ENCODE data around the gene GAL.

Gene GAL

DNA sequence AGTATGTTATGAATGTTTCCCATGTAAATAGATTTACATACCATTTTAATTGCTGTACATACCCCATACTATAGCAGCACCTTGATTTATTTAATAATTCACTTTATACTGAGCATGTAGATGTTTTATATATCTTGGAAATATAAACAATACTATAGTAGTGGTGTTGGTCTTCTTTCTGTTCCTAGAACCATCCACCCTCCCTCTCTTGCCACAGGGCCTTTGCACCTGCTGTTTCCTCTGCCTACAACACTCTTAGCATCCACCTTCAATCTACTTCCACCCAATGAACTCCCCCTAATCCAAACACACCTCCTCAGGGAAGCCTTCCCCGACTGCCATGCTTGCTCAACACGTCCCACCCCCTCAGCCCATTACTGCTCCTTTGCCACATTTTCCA is 36.7 kb downstream of the GAL start:
- TF ChIP-seq, protein P1, sequence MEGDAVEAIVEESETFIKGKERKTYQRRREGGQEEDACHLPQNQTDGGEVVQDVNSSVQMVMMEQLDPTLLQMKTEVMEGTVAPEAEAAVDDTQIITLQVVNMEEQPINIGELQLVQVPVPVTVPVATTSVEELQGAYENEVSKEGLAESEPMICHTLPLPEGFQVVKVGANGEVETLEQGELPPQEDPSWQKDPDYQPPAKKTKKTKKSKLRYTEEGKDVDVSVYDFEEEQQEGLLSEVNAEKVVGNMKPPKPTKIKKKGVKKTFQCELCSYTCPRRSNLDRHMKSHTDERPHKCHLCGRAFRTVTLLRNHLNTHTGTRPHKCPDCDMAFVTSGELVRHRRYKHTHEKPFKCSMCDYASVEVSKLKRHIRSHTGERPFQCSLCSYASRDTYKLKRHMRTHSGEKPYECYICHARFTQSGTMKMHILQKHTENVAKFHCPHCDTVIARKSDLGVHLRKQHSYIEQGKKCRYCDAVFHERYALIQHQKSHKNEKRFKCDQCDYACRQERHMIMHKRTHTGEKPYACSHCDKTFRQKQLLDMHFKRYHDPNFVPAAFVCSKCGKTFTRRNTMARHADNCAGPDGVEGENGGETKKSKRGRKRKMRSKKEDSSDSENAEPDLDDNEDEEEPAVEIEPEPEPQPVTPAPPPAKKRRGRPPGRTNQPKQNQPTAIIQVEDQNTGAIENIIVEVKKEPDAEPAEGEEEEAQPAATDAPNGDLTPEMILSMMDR (IDR thresholded peaks at IDR 0.05; ENCODE audit: poor library complexity, severe bottlenecking), result no peak
- no peak overlapping the region for H3K27ac ChIP-seq (ENCODE audit: poor library complexity, severe bottlenecking)
- no peak for ATAC-seq (ENCODE audit: low read depth)

DNA sequence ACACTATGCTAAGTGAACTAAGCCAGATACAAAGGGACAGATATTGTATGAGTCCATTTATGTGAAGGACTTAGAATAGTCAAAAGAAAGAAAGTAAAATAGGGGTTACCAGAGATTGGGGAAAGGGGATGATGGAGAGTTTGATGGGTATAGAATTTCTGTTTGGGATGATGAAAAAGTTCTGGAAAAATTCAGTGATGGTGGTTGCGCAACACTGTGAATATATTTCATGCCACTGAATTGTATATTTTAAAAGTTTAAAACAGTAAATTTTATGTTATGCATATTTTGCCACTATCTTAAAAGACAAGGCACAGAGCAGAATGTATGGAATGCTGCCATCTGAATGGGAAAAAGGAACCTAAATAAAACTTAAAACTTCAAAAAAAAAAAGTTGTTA is 37.8 kb downstream of the GAL start:
- Histone ChIP-seq H3K4me3 (ENCODE audit: severe bottlenecking) (no peak overlapping the region), H3K36me3 (ENCODE audit: low read depth) (no peaks in the 10 kb centered on the region), H3K27me3 (ENCODE audit: insufficient read depth, poor library complexity, severe bottlenecking) (peaks cover 8% of the 10 kb centered on the region), H3K27ac (ENCODE audit: poor library complexity, severe bottlenecking) (no peak overlapping the region), H3K9me3 (ENCODE audit: severe bottlenecking) (no peaks in the 10 kb centered on the region), H3K4me1 (ENCODE audit: insufficient read depth, poor library complexity, severe bottlenecking) (no peaks in the 10 kb centered on the region)
- ATAC-seq (ENCODE audit: low read depth) (no peak), DNase-seq (ENCODE audit: low spot score) (no peak)
- TF ChIP-seq, protein P1 (IDR thresholded peaks at IDR 0.05; ENCODE audit: poor library complexity, severe bottlenecking), result no peak

More for the DNA sequence above, 36.7 kb downstream of the GAL start:
- no peak for DNase-seq (ENCODE audit: low spot score)
- Histone ChIP-seq H3K36me3 (ENCODE audit: low read depth) (no peaks in the 10 kb centered on the region), H3K4me1 (ENCODE audit: insufficient read depth, poor library complexity, severe bottlenecking) (no peaks in the 10 kb centered on the region), H3K4me3 (ENCODE audit: severe bottlenecking) (no peak overlapping the region), H3K9me3 (ENCODE audit: severe bottlenecking) (no peaks in the 10 kb centered on the region), H3K27me3 (ENCODE audit: insufficient read depth, poor library complexity, severe bottlenecking) (peaks cover 8% of the 10 kb centered on the region)

DNA sequence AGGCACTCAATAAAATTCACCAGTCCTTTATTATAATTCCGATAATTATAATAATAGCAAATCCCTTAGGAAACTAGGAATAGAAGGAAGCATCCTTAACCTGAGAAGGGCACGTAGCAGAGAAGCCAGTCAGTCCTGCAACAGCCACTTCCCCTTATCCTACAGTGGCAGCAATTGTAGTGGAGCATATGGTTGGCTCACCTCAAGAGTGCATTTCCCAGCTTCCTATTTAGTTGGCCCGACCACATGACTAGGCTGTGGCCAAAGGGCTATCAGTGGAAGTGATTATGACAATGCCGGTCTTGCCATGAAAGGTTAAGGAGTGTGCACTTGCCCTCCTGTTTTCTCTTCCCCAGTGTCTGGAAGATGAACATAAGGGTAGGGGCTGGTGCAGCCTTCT is 39.9 kb downstream of the GAL start:
- Histone ChIP-seq H3K27ac (ENCODE audit: poor library complexity, severe bottlenecking) (no peak overlapping the region), H3K9me3 (ENCODE audit: severe bottlenecking) (no peaks in the 10 kb centered on the region), H3K4me3 (ENCODE audit: severe bottlenecking) (no peak overlapping the region), H3K27me3 (ENCODE audit: insufficient read depth, poor library complexity, severe bottlenecking) (peaks cover 8% of the 10 kb centered on the region), H3K4me1 (ENCODE audit: insufficient read depth, poor library complexity, severe bottlenecking) (no peaks in the 10 kb centered on the region), H3K36me3 (ENCODE audit: low read depth) (no peaks in the 10 kb centered on the region)
- DNase-seq (ENCODE audit: low spot score), result no peak
- ATAC-seq (ENCODE audit: low read depth), result no peak
- TF ChIP-seq, protein P1 (IDR thresholded peaks at IDR 0.05; ENCODE audit: poor library complexity, severe bottlenecking), result no peak

DNA sequence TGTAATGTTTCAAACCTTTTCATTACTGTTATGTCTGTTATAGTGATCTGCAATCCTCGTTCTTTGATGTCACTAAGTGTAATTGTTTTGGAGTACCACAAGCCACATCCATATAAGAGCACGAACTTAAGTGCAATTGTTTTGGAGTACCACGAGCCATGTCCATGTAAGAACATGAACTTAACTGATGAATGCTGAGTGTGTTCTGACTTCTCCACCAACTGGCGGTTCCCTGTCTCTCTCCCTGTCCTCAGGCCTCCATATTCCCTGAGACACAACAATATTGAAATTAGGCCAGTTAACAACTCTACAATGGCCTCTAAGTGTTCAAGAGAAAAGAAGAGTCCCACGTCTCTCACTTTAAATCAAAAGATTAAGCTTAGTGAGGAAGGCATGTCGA is 43.4 kb downstream of the GAL start:
- H3K27ac ChIP-seq (ENCODE audit: poor library complexity, severe bottlenecking), result no peak overlapping the region
- no peaks in the 10 kb centered on the region for H3K9me3 ChIP-seq (ENCODE audit: severe bottlenecking)
- H3K27me3 ChIP-seq (ENCODE audit: insufficient read depth, poor library complexity, severe bottlenecking), result peaks cover 4% of the 10 kb centered on the region
- H3K36me3 ChIP-seq (ENCODE audit: low read depth), result no peaks in the 10 kb centered on the region
- no peak for ATAC-seq (ENCODE audit: low read depth)
- no peak overlapping the region for H3K4me3 ChIP-seq (ENCODE audit: severe bottlenecking)
- H3K4me1 ChIP-seq (ENCODE audit: insufficient read depth, poor library complexity, severe bottlenecking), result no peaks in the 10 kb centered on the region
- DNase-seq (ENCODE audit: low spot score), result no peak
- TF ChIP-seq, protein P1 (IDR thresholded peaks at IDR 0.05; ENCODE audit: poor library complexity, severe bottlenecking), result no peak

DNA sequence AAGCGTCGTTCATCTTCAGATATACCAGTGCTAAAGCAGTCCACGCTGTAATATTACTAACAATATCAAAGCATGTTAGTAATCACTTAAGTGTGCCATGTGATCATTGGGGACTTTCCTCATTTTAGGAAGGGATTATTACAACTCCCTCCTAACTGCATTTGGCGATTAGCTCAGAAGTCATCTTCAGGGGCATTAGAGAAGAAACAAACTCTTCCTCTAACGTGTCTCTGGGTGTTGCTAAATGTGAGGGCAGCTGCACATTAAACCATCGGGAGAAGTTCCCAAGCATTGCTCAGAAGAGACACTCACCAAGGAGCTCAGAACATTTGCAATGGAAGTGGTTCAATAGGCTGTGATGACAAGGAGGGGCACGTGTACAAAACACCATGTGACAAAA is 49.8 kb downstream of the GAL start:
- DNase-seq (ENCODE audit: low spot score), result no peak
- H3K27ac ChIP-seq (ENCODE audit: poor library complexity, severe bottlenecking), result no peak overlapping the region
- H3K36me3 ChIP-seq (ENCODE audit: low read depth), result no peaks in the 10 kb centered on the region
- ATAC-seq (ENCODE audit: low read depth), result no peak
- H3K4me3 ChIP-seq (ENCODE audit: severe bottlenecking), result no peak overlapping the region
- H3K9me3 ChIP-seq (ENCODE audit: severe bottlenecking), result no peaks in the 10 kb centered on the region
- TF ChIP-seq, protein P1 (IDR thresholded peaks at IDR 0.05; ENCODE audit: poor library complexity, severe bottlenecking), result no peak
- H3K4me1 ChIP-seq (ENCODE audit: insufficient read depth, poor library complexity, severe bottlenecking), result no peaks in the 10 kb centered on the region
- H3K27me3 ChIP-seq (ENCODE audit: insufficient read depth, poor library complexity, severe bottlenecking), result no peaks in the 10 kb centered on the region
